ENCODE measurements around the gene ARHGAP31.
"Not testable (repeated sequence)": the region's sequence is repeated elsewhere in the genome, so short reads cannot be mapped to it uniquely, and the experiment has no call there.

ARHGAP31 gene

DNA sequence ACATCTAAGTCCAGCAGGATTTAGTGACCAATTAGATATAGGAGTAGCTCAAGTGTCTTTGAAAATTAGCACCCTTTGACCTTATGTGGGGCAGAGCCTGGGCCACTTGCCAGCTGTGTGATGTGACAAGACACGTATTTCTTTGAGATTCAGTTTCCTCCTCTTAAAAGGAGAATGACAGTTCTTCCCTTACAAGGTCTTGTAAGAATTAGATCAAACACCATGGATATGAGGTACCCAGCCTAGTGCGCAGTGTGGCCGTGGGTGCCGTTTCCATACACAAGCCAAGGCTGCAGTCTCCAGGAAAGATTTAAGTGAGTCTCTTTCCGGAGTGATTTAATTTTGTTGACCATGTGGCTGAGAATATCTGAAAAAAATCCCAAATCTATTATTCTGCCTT lies 46.3 kb downstream of the ARHGAP31 start:
- DNase-seq (ENCODE audit: low read depth): no peak

GRCh38 chr3:119342176-119342575 lies 48.0 kb downstream of the ARHGAP31 start:
- H3K4me3 ChIP-seq (ENCODE audit: low read depth, low read length): no peak overlapping the region
- DNase-seq (ENCODE audit: low read depth): no peak

More for the DNA sequence above, 46.3 kb downstream of the ARHGAP31 start:
- H3K4me3 ChIP-seq (ENCODE audit: low read depth, low read length): no peak overlapping the region

DNA sequence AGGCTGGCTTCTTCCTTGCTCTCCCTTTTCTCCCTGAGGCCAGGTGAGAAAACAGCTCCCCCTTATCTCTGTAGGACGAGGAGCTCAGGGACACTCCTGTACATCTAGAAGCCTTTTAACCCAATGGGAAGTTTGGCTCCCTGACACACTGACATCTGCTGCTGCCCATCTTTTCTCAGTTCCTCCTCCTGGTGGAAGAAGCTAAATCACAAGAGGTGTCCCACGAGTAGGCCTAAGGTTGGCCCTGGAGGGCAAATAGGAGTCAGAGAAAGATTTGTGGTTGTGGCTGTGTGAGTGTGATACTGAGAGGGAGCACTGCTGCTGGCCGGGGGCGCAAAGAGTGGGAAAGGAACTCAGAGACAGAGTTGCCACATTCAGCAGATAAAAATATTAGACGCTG lies 49.5 kb downstream of the ARHGAP31 start:
- H3K4me3 ChIP-seq (ENCODE audit: low read depth, low read length): no peak overlapping the region
- DNase-seq (ENCODE audit: low read depth): no peak

DNA sequence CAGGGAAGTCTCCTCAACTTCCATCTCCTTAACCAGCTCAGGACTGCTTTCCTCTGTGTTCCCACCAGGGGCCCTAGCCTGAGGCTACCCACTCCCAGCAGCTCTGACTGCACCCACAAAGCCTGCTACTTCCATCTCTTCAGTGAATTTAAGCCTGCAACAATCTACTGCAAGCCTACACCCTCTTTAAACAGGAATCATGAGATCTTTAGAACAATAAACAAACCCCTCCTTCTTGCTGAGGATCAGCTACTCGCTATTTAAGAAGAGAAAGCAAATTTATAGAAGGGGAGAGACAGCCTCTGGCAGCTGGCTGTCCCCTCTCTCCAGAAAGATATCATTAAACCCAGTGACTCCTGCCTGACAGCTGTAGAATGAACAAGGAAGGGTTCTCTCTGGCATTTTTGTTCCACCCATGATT lies 51.9 kb downstream of the ARHGAP31 start:
- DNase-seq (ENCODE audit: low read depth): no peak
- no peak overlapping the region for H3K4me3 ChIP-seq (ENCODE audit: low read depth, low read length)

DNA sequence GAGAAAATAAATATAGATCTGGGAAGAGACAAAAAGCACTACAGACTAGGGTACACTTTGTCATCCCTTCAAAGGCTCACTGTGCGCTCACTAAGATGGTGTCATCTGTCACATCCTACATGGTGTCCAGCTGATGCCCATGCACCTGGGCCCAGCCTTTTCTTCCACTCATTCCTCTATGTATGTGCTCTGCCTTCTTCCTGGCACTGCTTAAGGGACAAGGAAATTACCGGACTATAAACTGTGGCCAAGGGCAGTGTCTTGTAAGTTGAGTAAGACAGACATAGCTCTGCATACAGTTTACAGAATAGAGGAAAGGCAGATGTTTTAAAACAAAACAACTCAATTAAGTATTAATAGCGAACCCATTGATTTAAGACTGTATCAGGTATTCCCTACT lies 52.9 kb downstream of the ARHGAP31 start:
- DNase-seq (ENCODE audit: low read depth): no peak
- no peak overlapping the region for H3K4me3 ChIP-seq (ENCODE audit: low read depth, low read length)

- no peak overlapping the region for H3K4me3 ChIP-seq (ENCODE audit: low read depth, low read length)
- no peak for DNase-seq (ENCODE audit: low read depth)
These were observed 55.3 kb downstream of the ARHGAP31 start for GRCh38 chr3:119349354-119350041.

DNA sequence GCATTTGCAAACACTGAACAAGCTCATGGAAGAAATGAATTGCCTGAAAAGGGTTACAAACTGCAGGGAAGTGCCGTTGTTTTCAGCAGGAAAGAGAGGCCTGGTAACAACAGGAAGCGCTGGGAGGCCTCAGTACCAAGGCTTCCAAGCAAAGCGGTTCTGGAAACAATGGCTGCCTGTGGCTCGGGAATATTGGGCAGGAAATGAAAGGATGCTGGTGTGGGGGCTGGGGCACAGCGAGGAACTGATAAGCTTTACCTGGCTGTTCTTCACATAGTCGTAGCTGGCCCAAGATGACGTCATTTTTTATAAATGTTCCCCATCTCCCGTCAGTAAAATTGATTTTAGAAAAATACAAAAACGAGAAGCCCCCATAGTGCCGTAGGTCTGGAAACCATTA lies 55.9 kb downstream of the ARHGAP31 start:
- no peak for DNase-seq (ENCODE audit: low read depth)
- no peak overlapping the region for H3K4me3 ChIP-seq (ENCODE audit: low read depth, low read length)

GRCh38 chr3:119351581-119351980 lies 57.4 kb downstream of the ARHGAP31 start:
- DNase-seq (ENCODE audit: low read depth): no peak
- H3K4me3 ChIP-seq (ENCODE audit: low read depth, low read length): no peak overlapping the region

DNA sequence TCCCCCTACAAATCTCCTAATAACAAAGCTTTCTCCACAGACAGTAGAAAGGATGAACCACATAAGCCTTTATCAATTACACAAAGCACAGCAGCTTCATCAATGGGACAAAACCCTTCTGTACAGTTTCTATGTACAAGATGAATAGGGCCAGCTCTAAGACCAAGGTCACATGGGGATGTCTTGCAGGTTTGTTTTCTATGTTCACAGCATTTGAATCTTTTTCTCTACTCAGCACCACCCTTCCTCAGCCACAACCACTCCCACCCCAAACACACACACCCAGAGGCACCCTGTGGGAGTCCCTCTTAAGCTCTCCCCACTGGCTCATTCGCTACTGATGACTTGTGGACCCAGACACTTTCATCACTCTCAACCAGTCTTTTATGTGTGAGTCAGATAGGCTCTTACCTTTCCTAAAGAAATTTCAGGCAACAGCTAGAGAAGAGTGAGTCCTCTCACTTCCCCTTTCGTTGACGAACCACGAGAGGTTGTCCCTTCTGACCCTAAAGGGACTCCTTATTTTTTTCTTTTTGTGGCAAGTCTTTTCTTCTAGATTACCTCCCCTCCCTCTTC lies 57.9 kb downstream of the ARHGAP31 start:
- H3K4me3 ChIP-seq (ENCODE audit: low read depth, low read length): no peak overlapping the region
- DNase-seq (ENCODE audit: low read depth): no peak

GRCh38 chr3:119352863-119353527 lies 58.8 kb downstream of the ARHGAP31 start:
- H3K4me3 ChIP-seq (ENCODE audit: low read depth, low read length): no peak overlapping the region
- peak; percentile 49 for DNase-seq (ENCODE audit: low read depth)

DNA sequence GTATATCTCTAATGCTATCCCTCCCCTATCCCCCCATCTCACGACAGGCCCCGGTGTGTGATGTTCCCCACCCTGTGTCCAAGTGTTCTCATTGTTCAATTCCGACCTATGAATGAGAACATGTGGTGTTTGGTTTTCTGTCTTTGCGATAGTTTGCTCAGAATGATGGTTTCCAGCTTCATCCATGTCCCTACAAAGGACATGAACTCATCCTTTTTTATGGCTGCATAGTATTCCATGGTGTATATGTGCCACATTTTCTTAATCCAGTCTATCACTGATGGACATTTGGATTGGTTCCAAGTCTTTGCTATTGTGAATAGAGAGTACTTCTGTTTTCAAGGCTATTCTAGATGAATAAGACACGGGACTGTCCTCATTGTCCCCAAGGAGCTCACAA lies 61.4 kb downstream of the ARHGAP31 start:
- DNase-seq (ENCODE audit: low read depth); H3K4me3 ChIP-seq (ENCODE audit: low read depth, low read length): not testable (repeated sequence)

- DNase-seq (ENCODE audit: low read depth): no peak
These were observed 62.5 kb downstream of the ARHGAP31 start for GRCh38 chr3:119356646-119357045.

GRCh38 chr3:119357190-119357589 lies 63.0 kb downstream of the ARHGAP31 start:
- DNase-seq (ENCODE audit: low read depth): no peak
- no peak overlapping the region for H3K4me3 ChIP-seq (ENCODE audit: low read depth, low read length)

More at GRCh38 chr3:119356646-119357045, 62.5 kb downstream of the ARHGAP31 start:
- no peak overlapping the region for H3K4me3 ChIP-seq (ENCODE audit: low read depth, low read length)

DNA sequence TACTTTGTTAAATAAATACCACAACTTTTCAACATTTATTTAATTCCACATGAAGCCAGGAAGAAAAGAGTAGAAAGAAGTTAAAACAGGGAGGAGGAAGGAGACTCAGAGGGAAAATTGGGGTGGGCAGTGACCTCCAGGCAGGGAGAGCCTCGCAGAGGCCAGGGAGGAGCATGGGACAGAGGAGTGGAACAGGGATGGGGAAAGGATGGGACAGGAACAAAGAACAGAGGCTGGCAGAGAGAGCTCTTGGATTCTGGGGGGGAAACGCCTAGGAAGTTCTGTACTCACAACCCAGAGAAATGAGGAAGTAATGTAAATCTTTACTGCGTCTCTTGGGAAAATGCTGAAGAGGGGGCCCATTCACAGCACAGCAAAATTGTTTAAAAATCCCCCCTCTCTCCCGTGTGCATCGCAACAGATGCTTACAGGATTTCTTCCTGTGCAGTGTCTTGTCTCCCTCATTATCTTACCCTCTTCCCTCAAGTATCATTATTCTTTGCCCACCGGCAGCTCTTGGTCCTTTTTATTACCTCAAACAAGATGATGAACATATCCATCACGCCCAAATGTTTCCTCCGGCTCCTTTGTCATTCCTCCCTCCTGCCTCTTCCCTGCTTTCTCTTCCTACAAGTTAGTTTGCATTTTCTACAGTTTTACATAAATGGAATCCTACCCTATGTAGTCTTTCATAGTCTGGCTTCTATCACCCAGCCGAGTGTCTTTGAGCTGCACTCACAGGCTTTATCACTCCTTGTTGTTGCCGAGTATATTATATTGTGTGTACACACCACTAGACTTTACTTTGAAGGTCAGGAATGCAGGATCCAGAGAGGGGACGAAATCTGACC lies 65.5 kb downstream of the ARHGAP31 start:
- DNase-seq (ENCODE audit: low read depth): no peak
- no peak overlapping the region for H3K4me3 ChIP-seq (ENCODE audit: low read depth, low read length)

GRCh38 chr3:119360736-119361462 lies 66.7 kb downstream of the ARHGAP31 start:
- H3K4me3 ChIP-seq (ENCODE audit: low read depth, low read length): no peak overlapping the region
- DNase-seq (ENCODE audit: low read depth): no peak

GRCh38 chr3:119362010-119362409 lies 67.8 kb downstream of the ARHGAP31 start:
- DNase-seq (ENCODE audit: low read depth): no peak
- no peak overlapping the region for H3K4me3 ChIP-seq (ENCODE audit: low read depth, low read length)

DNA sequence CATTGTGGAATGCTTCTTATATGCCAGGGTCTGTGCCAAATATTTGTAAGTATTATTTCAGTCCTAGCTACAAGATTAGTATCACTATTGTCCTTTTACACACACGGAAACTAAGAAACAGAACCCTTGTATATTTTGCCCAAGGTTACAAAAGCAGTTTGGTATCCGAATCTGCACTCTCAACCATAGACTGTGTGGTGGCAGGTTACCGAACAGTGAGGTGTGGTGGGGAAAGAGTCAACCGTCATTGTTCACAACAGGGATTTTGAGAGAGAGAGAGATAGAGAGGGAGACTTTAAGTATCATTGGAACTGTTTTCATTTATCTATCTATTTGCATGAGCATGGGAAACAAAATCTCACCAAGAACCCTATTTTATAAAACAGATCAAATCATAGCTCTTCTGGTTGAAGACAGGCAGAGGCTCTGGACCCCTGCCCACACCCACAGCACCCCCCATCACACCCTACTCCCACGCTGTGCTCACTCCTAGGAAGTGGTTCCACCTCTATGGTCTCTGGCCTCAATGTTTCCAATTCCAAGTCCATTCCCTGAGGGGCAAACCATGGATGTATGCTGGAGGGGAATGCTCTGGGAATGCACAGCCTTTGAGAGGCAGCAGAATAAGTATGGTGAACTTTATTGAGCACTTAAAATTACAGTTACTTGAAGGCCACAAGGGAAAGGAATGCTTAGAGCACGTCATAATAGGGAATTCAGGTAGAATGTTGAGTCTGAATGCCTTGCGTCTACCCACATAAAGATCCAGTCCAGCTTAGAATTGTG lies 69.0 kb downstream of the ARHGAP31 start:
- no peak for DNase-seq (ENCODE audit: low read depth)
- H3K4me3 ChIP-seq (ENCODE audit: low read depth, low read length): no peak overlapping the region

- no peak for DNase-seq (ENCODE audit: low read depth)
- H3K4me3 ChIP-seq (ENCODE audit: low read depth, low read length): no peak overlapping the region
These were observed 70.2 kb downstream of the ARHGAP31 start for GRCh38 chr3:119364401-119364800.

DNA sequence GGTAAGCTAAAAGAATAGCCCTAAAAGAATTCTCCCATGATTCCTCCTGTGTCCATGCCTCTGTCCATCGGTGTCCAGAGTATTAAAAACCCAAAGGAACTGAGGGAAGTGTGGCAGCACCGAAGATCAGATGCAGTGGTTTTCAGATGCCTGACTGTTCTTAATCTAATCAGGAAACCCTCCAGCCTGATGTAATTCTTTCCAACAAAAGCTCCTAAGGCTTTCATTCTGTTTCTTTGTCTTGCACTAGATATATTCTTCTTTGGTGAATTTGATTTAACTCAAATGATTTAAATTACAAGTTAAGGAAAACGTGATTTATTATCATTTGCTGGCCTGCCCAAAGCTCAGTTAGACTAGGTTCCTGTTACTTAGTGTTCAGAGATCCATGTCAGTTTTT lies 71.2 kb downstream of the ARHGAP31 start:
- no peak overlapping the region for H3K4me3 ChIP-seq (ENCODE audit: low read depth, low read length)
- no peak for DNase-seq (ENCODE audit: low read depth)

All from skeletal muscle cell (primary cell).